ENCODE results near the gene AFF3. TPM values are rescaled to one million over a fixed set of nuclear protein-coding genes. Genes with fewer than 3 reads are reported as not detected.

The AFF3 gene
- total and polyA plus RNA-seq, 10 of the 15 experiments (the other 5 are each of a cell fraction or from before 2014, with no cell fraction given) = 0.26 to 5.5 (median 3.0) TPM

GRCh38 chr2:100012561-100012960 is 129.8 kb downstream of the AFF3 start:
- no peak for FAIRE-seq
- WGBS (ENCODE audit: insufficient coverage, insufficient replicate concordance, low lambda C conversion rate, missing lambda C conversion rate) = 35% methylated on average over 5 of the region's 5 CpGs

DNA sequence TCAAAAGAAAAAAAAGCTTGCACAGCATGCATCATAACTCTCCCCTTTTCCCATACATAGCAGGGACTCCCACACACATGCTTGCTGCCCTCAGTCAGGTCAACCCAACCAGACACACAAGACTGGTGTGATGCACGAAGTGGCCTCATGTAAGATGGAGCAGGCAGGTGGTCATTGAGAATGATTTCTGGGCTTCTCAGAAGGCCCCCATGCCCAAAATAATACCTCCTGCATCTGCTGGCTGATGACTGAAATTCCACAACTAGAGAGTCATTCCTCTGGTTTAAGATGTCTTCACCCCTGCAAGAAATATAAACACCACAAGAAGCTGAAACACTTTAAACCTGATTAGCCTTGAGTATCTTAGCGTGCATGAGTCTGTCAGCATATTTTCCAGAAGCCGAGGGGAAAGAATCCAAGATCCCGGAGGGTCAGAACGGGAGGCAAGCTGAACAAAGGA is 131.1 kb downstream of the AFF3 start:
- H3K27me3 ChIP-seq (replicated peaks in 1 of 2; ENCODE audit: control insufficient read depth in 2 of 2, insufficient read depth in 2 of 2, low read length in 1 of 2) = no peaks in the 10 kb centered on the region
- TF ChIP-seq ZNF274 (IDR thresholded peaks at IDR 0.05; ENCODE audit: insufficient read depth, insufficient read length) = no peak
- no peak for TF ChIP-seq TCF12 (IDR thresholded peaks at IDR 0.05; ENCODE audit: low read depth, low read length)
- TF ChIP-seq ATF7 (IDR thresholded peaks at IDR 0.05; ENCODE audit: low read depth) = no peak
- no peak for TF ChIP-seq ZBED1 (IDR thresholded peaks at IDR 0.05; ENCODE audit: borderline replicate concordance)
- no peak overlapping the region for H3K4me3 ChIP-seq
- no peak for ATAC-seq
- POLR2A ChIA-PET = no interaction called here
- H3K9me3 ChIP-seq (replicated peaks; ENCODE audit: control insufficient read depth, insufficient read depth, low read length) = no peaks in the 10 kb centered on the region; the same call in 2 of the 3 replicates
- no peak overlapping the region for H3K27ac ChIP-seq (ENCODE audit: control insufficient read depth, insufficient read depth)
- H2AFZ ChIP-seq (ENCODE audit: control insufficient read depth, low read depth, low read length) = no peak overlapping the region
- H3K36me3 ChIP-seq (ENCODE audit: control insufficient read depth in 2 of 2, insufficient read depth in 2 of 2, low read length in 1 of 2) = no peaks in the 10 kb centered on the region; a peak in 1 of 4 replicates
- WGBS (ENCODE audit: insufficient coverage, insufficient replicate concordance, low lambda C conversion rate, missing lambda C conversion rate) = 16% methylated on average over 5 of the region's 5 CpGs
- SMC1A ChIA-PET (ENCODE audit: uncharacterized antibody, unreplicated experiment) = no interaction called here
- in situ Hi-C loops (cut with MboI) (no loop called here), intact Hi-C loops (cut with micrococcal nuclease; ENCODE audit: unreplicated experiment) (no loop called here)
- no peaks in the 10 kb centered on the region for H4K20me1 ChIP-seq (ENCODE audit: control insufficient read depth, insufficient read depth)
- no peak for DNase-seq (ENCODE audit: low read depth, low spot score)
- no peak overlapping the region for H3K4me2 ChIP-seq (ENCODE audit: control insufficient read depth, insufficient read depth)
- no peak for FAIRE-seq
- no peaks in the 10 kb centered on the region for H3K4me1 ChIP-seq (ENCODE audit: control insufficient read depth, insufficient read depth, low read length)
- RAD21 ChIA-PET (ENCODE audit: unreplicated experiment) = no interaction called here
- no peak overlapping the region for H3K9ac ChIP-seq (ENCODE audit: control insufficient read depth, insufficient read depth, low read length)
- CTCF ChIA-PET = no interaction called here
- no peaks in the 10 kb centered on the region for H3K79me2 ChIP-seq (ENCODE audit: control insufficient read depth, insufficient read depth, low read length)
- BruUV-seq (replicated peaks) = no TSS peak

More at GRCh38 chr2:100012561-100012960, 129.8 kb downstream of the AFF3 start:
- ATAC-seq (no peak), DNase-seq (ENCODE audit: low read depth, low spot score) (no peak)
- ChIA-PET SMC1A (ENCODE audit: uncharacterized antibody, unreplicated experiment) (no interaction called here), POLR2A (no interaction called here), CTCF (interaction anchor here (1.6 kb wide), 1 partner anchor 453 kb away, joined by 3 read pairs; no protein-coding TSS in a partner anchor), RAD21 (ENCODE audit: unreplicated experiment) (no interaction called here)
- TF ChIP-seq BHLHE40 (IDR thresholded peaks at IDR 0.05; ENCODE audit: borderline replicate concordance in 1 of 2, low read depth in 2 of 2, low read length in 1 of 2) = no peak
- TF ChIP-seq MEF2A (IDR thresholded peaks at IDR 0.05; ENCODE audit: insufficient read depth, low read depth, low read length) = no peak
- TF ChIP-seq BMI1 (IDR thresholded peaks at IDR 0.05; ENCODE audit: borderline replicate concordance) = no peak
- no peak for TF ChIP-seq NFYA (IDR thresholded peaks at IDR 0.05; ENCODE audit: borderline replicate concordance, low read depth, low read length)
- TF ChIP-seq SREBF1 (IDR thresholded peaks at IDR 0.05; ENCODE audit: low read length) = no peak
- TF ChIP-seq MTA3 (IDR thresholded peaks at IDR 0.05; ENCODE audit: borderline replicate concordance, low read length) = no peak
- no peak for TF ChIP-seq PAX5 (IDR thresholded peaks at IDR 0.05; ENCODE audit: borderline replicate concordance, low read depth, low read length)
- Histone ChIP-seq H3K36me3 (ENCODE audit: control insufficient read depth in 2 of 2, insufficient read depth in 2 of 2, low read length in 1 of 2) (no peaks in the 10 kb centered on the region), H3K4me1 (ENCODE audit: control insufficient read depth, insufficient read depth, low read length) (no peaks in the 10 kb centered on the region), H3K4me3 (no peak overlapping the region), H2AFZ (ENCODE audit: control insufficient read depth, low read depth, low read length) (no peak overlapping the region), H3K27me3 (replicated peaks in 1 of 2; ENCODE audit: control insufficient read depth in 2 of 2, insufficient read depth in 2 of 2, low read length in 1 of 2) (no peaks in the 10 kb centered on the region), H3K79me2 (ENCODE audit: control insufficient read depth, insufficient read depth, low read length) (no peaks in the 10 kb centered on the region), H3K9ac (ENCODE audit: control insufficient read depth, insufficient read depth, low read length) (no peak overlapping the region), H3K27ac (ENCODE audit: control insufficient read depth, insufficient read depth) (no peak overlapping the region), H3K4me2 (ENCODE audit: control insufficient read depth, insufficient read depth) (no peak overlapping the region), H4K20me1 (ENCODE audit: control insufficient read depth, insufficient read depth) (no peaks in the 10 kb centered on the region), H3K9me3 (replicated peaks; ENCODE audit: control insufficient read depth, insufficient read depth, low read length) (no peaks in the 10 kb centered on the region; the same call in 2 of the 3 replicates)
- no TSS peak for BruUV-seq (replicated peaks)
- intact Hi-C loops (cut with micrococcal nuclease; ENCODE audit: unreplicated experiment) (no loop called here), in situ Hi-C loops (cut with MboI) (no loop called here)

Data from GM12878 (cell line).